HepG2 (cell line): Measurements from ENCODE around the gene PRR5L. TPM values are rescaled to one million over a fixed set of nuclear protein-coding genes. Genes with fewer than 3 reads are reported as not detected.

Experiments used
- ATAC-seq: fragments of 200-7000 bp; cut with Tn5 transposase; 3 replicates; pipeline ENCODE4 v1.9.1; 2020; ENCODE audit warnings: mild to moderate bottlenecking, moderate library complexity
- BruUV-seq: library from RNA; stranded (reverse); fragments of 400-500 nt; replicated peaks from 2 replicates; lab custom pipeline; 2021; lab: Mats Ljungman, UMichigan
- CTCF ChIA-PET: fragments of 300-600 bp; formaldehyde crosslinking; extraction: SDS; loops from one replicate; lab custom pipeline; 2021; ENCODE audit warnings: low total read pairs, inconsistent platforms, low intra/inter-chr PET ratio; lab: Yijun Ruan, JAX
- POLR2A ChIA-PET: fragments of 350-600 bp; sonication (Branson Sonifier 250); formaldehyde crosslinking; loops from one replicate; lab custom pipeline; 2020; ENCODE audit warnings: antibody characterized with exemption, inconsistent platforms; lab: Yijun Ruan, JAX
- DNase-seq: peaks from one replicate; pipeline ENCODE4 v3.0.0-alpha.2; 2015; ENCODE audit warnings: low spot score
- FAIRE-seq: peaks from 3 replicates; lab custom pipeline; 2011; peaks lifted over from hg19 to GRCh38; lab: Jason Lieb, UNC
- H2AFZ ChIP-seq: one replicate; pipeline ENCODE4 v1.6.1; 2011; ENCODE audit warnings: low read length, inconsistent platforms
- H3K27ac ChIP-seq: fragments of 300-600 bp; 3 replicates; pipeline ENCODE4 v1.8.0; 2011; ENCODE audit warnings: mixed run types, mild to moderate bottlenecking, mixed read lengths, low read length, inconsistent platforms; ENCODE audit not compliant: insufficient read depth; ENCODE audit errors: extremely low read length
- H3K27me3 ChIP-seq, 2 experiments: fragments of 200-600 bp in 1 of 2; 2 replicates in 1 of 2; 3 replicates in 1 of 2; pipeline versions ENCODE4 v1.6.0 to v1.8.0; 2011; ENCODE audit warnings: low read length in 2 of 2, mild to moderate bottlenecking in 2 of 2, moderate library complexity in 2 of 2, inconsistent platforms in 1 of 2; ENCODE audit not compliant: insufficient read depth in 2 of 2, control insufficient read depth in 1 of 2
- H3K36me3 ChIP-seq, 2 experiments: fragments of 200-600 bp in 1 of 2; replicated peaks in 1 of 2; 2 replicates in 1 of 2; 3 replicates in 1 of 2; pipeline versions ENCODE4 v1.5.1 to v1.8.0; 2011; ENCODE audit warnings: low read length in 2 of 2, inconsistent platforms in 1 of 2; ENCODE audit not compliant: insufficient read depth in 2 of 2, control insufficient read depth in 1 of 2
- H3K4me1 ChIP-seq: 2 replicates; pipeline ENCODE4 v1.5.1; 2012; ENCODE audit warnings: low read length, inconsistent platforms; ENCODE audit not compliant: insufficient read depth
- H3K4me2 ChIP-seq: 2 replicates; pipeline ENCODE4 v1.6.0; 2011; ENCODE audit warnings: low read depth, low read length, inconsistent platforms
- H3K4me3 ChIP-seq, 3 experiments: fragments of 200-600 bp in 1 of 3; sonication (generic), shearing (Covaris generic) in 1 of 3; replicated peaks in 1 of 3; 2 replicates each; pipeline ENCODE4 v1.5.1; 2011 to 2016; ENCODE audit warnings: low read length in 3 of 3, inconsistent platforms in 2 of 3, low read depth in 2 of 3, mild to moderate bottlenecking in 2 of 3, control low read depth in 1 of 3, mixed read lengths in 1 of 3; ENCODE audit not compliant: insufficient read depth in 1 of 3
- H3K79me2 ChIP-seq: one replicate; pipeline ENCODE4 v1.6.1; 2011; ENCODE audit warnings: low read length, inconsistent platforms; ENCODE audit not compliant: insufficient read depth
- H3K9ac ChIP-seq: 2 replicates; pipeline ENCODE4 v1.6.0; 2011; ENCODE audit warnings: mild to moderate bottlenecking, low read depth, low read length, inconsistent platforms; ENCODE audit not compliant: insufficient read depth
- H3K9me3 ChIP-seq: 2 replicates; pipeline ENCODE4 v1.5.1; 2012; ENCODE audit warnings: mild to moderate bottlenecking, low read length
- H4K20me1 ChIP-seq: 2 replicates; pipeline ENCODE4 v1.6.0; 2011; ENCODE audit warnings: inconsistent platforms, mild to moderate bottlenecking, low read length, moderate library complexity; ENCODE audit not compliant: insufficient read depth
- CC2D1A ChIP-seq: sonication (generic); formaldehyde crosslinking; IDR thresholded peaks from 2 replicates; pipeline ENCODE4 v1.8.1; 2023; ENCODE audit warnings: mild to moderate bottlenecking, missing genetic modification reagents
- FOSL2 ChIP-seq: sonication (generic); formaldehyde crosslinking; IDR thresholded peaks from 2 replicates; pipeline ENCODE4 v1.4.0; 2020; ENCODE audit warnings: missing genetic modification reagents
- FOXP1 ChIP-seq, 2 experiments: fragments of 450-650 bp in 1 of 2; IDR thresholded peaks; 2 replicates each; pipeline ENCODE4 v1.6.1; 2017 to 2018; ENCODE audit warnings: antibody characterized with exemption in 1 of 2
- REST ChIP-seq, 2 experiments: IDR thresholded peaks; 2 replicates each; pipeline ENCODE4 v1.6.1; 2011 to 2012; ENCODE audit warnings: low read length in 2 of 2, borderline replicate concordance in 1 of 2, low read depth in 1 of 2, mild to moderate bottlenecking in 1 of 2, moderate library complexity in 1 of 2
- SRSF9 ChIP-seq: fragments of 200-400 bp; formaldehyde crosslinking; IDR thresholded peaks from 2 replicates; pipeline ENCODE4 v1.6.1; 2018; ENCODE audit warnings: borderline replicate concordance, mild to moderate bottlenecking, low read depth, low read length; ENCODE audit not compliant: insufficient read depth, poor library complexity, severe bottlenecking
- TCF7 ChIP-seq: sonication (generic); IDR thresholded peaks from 2 replicates; pipeline ENCODE4 v1.6.1; 2016; ENCODE audit warnings: antibody characterized with exemption, low read depth
- TFAP4 ChIP-seq: sonication (generic); IDR thresholded peaks from 2 replicates; pipeline ENCODE4 v1.6.1; 2016; ENCODE audit warnings: low read depth, borderline replicate concordance
- XRCC5 ChIP-seq: fragments of 200-400 bp; formaldehyde crosslinking; optimal IDR thresholded peaks from 2 replicates; pipeline ENCODE3; 2017; ENCODE audit warnings: mild to moderate bottlenecking, low read length
- ZNF225 ChIP-seq: sonication (generic); formaldehyde crosslinking; IDR thresholded peaks from 2 replicates; pipeline ENCODE4 v1.4.0; 2020; ENCODE audit warnings: mild to moderate bottlenecking, missing genetic modification reagents
- WGBS: methylation state at CpG from one replicate; pipeline ENCODE4 v1.1.6; 2017; ENCODE audit warnings: low lambda C conversion rate; 5-methylcytosine and 5-hydroxymethylcytosine counted together
- in situ Hi-C: cut with HindIII; loops from 2 replicates; pipeline ENCODE4 v1.10.0; 2017; ENCODE audit warnings: low pct_unique_long_range_greater_than_20kb; ENCODE audit not compliant: extremely low pct_ligation_motif_present
- intact Hi-C: fragments of 100-400 bp; cut with micrococcal nuclease; formaldehyde crosslinking; loops from one replicate; pipeline ENCODE4 v1.10.0; 2022; ENCODE audit not compliant: unreplicated experiment
- polyA plus RNA-seq, 8 experiments: library from polyadenylated mRNA; depleted of rRNA in 3 of 8; stranded (reverse) in 7 of 8; unstranded in 1 of 8; fragments of >200 nt; fragmentation: Illumina TruSeq in 4 of 8; extraction: Trizol in 4 of 8; gene quantifications; 2 replicates each; pipeline versions ENCODE4 v1.2.1 to v1.2.3, GENCODE V29; 2011 to 2016; ENCODE audit warnings: low read depth in 4 of 8, missing spikeins in 1 of 8, mixed read lengths in 1 of 8; ENCODE audit not compliant: insufficient read depth in 1 of 8
- total RNA-seq, 5 experiments: library from RNA; depleted of rRNA; stranded (reverse); fragments of >200 nt; fragmentation: Illumina TruSeq; extraction: Trizol; gene quantifications; 2 replicates each; pipeline ENCODE4 v1.2.3, GENCODE V29; 2016; ENCODE audit warnings: low read depth in 1 of 5
- TF ChIP-seq, protein P1 (sequence below): sonication (generic); formaldehyde crosslinking; IDR thresholded peaks from 2 replicates; pipeline ENCODE4 v1.4.0; 2020; ENCODE audit warnings: mild to moderate bottlenecking, missing genetic modification reagents

PRR5L gene
- total and polyA plus RNA-seq, 2 of the 13 experiments (the other 11 are each of a cell fraction or from before 2014, with no cell fraction given): 0.16 TPM; not detected in 1

DNA sequence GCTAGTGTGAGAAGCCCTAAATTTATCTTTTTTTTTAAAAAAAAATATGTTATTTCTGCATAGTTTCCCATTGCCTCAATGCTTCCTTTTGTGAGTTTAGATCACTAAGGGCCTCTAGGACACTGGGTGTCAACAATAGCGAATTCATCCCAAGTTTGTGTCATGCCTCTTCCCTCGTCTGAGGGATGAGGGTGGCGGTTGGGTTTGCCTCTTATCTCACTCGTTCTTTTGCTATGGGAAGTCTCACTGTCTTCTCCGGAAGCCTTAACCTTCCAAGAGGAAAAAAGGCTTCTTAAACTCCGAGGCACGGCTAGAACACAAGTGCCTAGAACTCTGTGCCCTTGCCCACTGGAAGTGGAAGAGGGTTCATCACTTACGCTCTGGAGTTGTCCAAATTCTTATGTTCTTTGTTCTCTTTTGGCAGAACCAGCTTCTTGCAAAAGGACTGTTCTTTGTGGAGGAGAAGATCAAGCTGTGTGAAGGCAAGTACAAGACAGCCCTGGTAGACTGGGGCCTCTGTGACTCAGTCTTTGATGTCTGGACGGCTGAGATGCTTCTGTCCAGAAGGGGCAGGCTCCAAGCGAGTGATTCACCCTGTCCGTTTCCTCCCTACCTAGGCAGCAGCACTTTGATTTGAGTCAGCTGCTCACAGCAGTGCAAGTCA lies 135.5 kb downstream of the PRR5L start:
- Histone ChIP-seq H3K36me3 (no peaks in the 10 kb centered on the region), H3K9me3 (no peaks in the 10 kb centered on the region), H3K27ac (no peak overlapping the region), H4K20me1 (no peaks in the 10 kb centered on the region), H3K79me2 (no peaks in the 10 kb centered on the region), H3K27me3 (peaks cover 0 to 1% of the 10 kb centered on the region in 2 experiments; a peak in 3 of 5 replicates), H3K4me3 (no peak overlapping the region), H3K9ac (no peak overlapping the region), H3K4me2 (no peak overlapping the region), H2AFZ (no peak overlapping the region), H3K4me1 (peaks cover 24% of the 10 kb centered on the region)
- TF ChIP-seq CC2D1A: no peak
- TF ChIP-seq SRSF9: no peak
- peak; percentile 83 for TF ChIP-seq FOSL2 (CRISPR knock-in tag)
- no peak for TF ChIP-seq ZNF225 (CRISPR knock-in tag)
- TF ChIP-seq XRCC5: peak; percentile 67
- TF ChIP-seq TCF7: peak; percentile 38; the same call in 1 of the 2 replicates
- peak; percentile 22; the same call in 1 of the 2 replicates for TF ChIP-seq TFAP4
- intact Hi-C loops (no loop called here), in situ Hi-C loops (loop anchor here (10.0 kb wide), 1 partner anchor 63 kb away; no protein-coding TSS in a partner anchor)
- POLR2A ChIA-PET: no interaction called here
- WGBS: 40% methylated on average over 11 of the region's 11 CpGs
- peak; percentile 39 for DNase-seq
- FAIRE-seq: peak; percentile 12
- no TSS peak for BruUV-seq
- peak; percentile 97 for ATAC-seq
- CTCF ChIA-PET: no interaction called here

GRCh38 chr11:36432093-36432469 lies 136.0 kb downstream of the PRR5L start:
- no peak for FAIRE-seq
- WGBS: 39% methylated on average over 2 of the region's 2 CpGs
- ATAC-seq: peak; percentile 46
- no peak overlapping the region for H3K4me3 ChIP-seq
- no peaks in the 10 kb centered on the region for H3K36me3 ChIP-seq
- no peak overlapping the region for H3K27ac ChIP-seq
- no peaks in the 10 kb centered on the region for H3K79me2 ChIP-seq
- peaks cover 24% of the 10 kb centered on the region for H3K4me1 ChIP-seq
- no peaks in the 10 kb centered on the region for H3K9me3 ChIP-seq
- H3K9ac ChIP-seq: no peak overlapping the region
- no TSS peak for BruUV-seq
- CTCF ChIA-PET: no interaction called here
- in situ Hi-C loops: loop anchor here (10.0 kb wide), 1 partner anchor 63 kb away; no protein-coding TSS in a partner anchor
- H3K27me3 ChIP-seq: peaks cover 0 to 1% of the 10 kb centered on the region in 2 experiments; a peak in 2 of 5 replicates
- POLR2A ChIA-PET: no interaction called here
- no peak for DNase-seq
- H4K20me1 ChIP-seq: no peaks in the 10 kb centered on the region
- H3K4me2 ChIP-seq: no peak overlapping the region; the same call in 1 of the 2 replicates
- intact Hi-C loops: no loop called here
- H2AFZ ChIP-seq: no peak overlapping the region
- TF ChIP-seq REST (IDR thresholded peaks at IDR 0.05; ENCODE audit: borderline replicate concordance in 1 of 2, low read depth in 1 of 2, low read length in 2 of 2): no peak
- TF ChIP-seq, protein P1, sequence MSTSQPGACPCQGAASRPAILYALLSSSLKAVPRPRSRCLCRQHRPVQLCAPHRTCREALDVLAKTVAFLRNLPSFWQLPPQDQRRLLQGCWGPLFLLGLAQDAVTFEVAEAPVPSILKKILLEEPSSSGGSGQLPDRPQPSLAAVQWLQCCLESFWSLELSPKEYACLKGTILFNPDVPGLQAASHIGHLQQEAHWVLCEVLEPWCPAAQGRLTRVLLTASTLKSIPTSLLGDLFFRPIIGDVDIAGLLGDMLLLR (CRISPR knock-in tag): no peak
- no peak for TF ChIP-seq FOXP1 (IDR thresholded peaks at IDR 0.05)
- no peak for TF ChIP-seq FOXP1 (CRISPR knock-in tag; IDR thresholded peaks at IDR 0.05)
